A549 (cell line): ENCODE data around the gene EXOC4. TPM values are rescaled to one million over a fixed set of nuclear protein-coding genes. Genes with fewer than 3 reads are reported as not detected.

ENCODE experiments used
- ATAC-seq, 2 experiments: fragments of 200-7000 bp in 1 of 2; fragments of >200 bp in 1 of 2; cut with Nextera tagmentation in 1 of 2; cut with Tn5 transposase in 1 of 2; 3 replicates each; pipeline versions ENCODE4 v1.8.0 to v1.9.1; 2018 to 2020; ENCODE audit warnings: mild to moderate bottlenecking in 1 of 2, moderate library complexity in 1 of 2
- CTCF ChIA-PET: fragments of 300-600 bp; sonication (Branson Sonifier 250); formaldehyde crosslinking; extraction: SDS; loops from one replicate; lab custom pipeline; 2021; ENCODE audit warnings: antibody characterized with exemption, inconsistent platforms; lab: Yijun Ruan, JAX
- POLR2A ChIA-PET: fragments of 350-600 bp; formaldehyde crosslinking; extraction: SDS; loops from one replicate; lab custom pipeline; 2021; ENCODE audit warnings: antibody characterized with exemption, inconsistent platforms; lab: Yijun Ruan, JAX
- DNase-seq, 2 experiments: peaks; one replicate each; pipeline versions ENCODE4 v3.0.0 to v3.0.0-alpha.2; 2011 to 2016; ENCODE audit warnings: low read depth in 1 of 2, low spot score in 1 of 2
- FAIRE-seq: peaks from 2 replicates; lab custom pipeline; 2011; peaks lifted over from hg19 to GRCh38; lab: Jason Lieb, UNC
- H3K27ac ChIP-seq, 2 experiments: fragments of >200 bp; sonication (Bioruptor Twin); formaldehyde crosslinking; 3 replicates each; pipeline ENCODE4 v1.5.1; 2016 to 2017
- H3K4me1 ChIP-seq: fragments of >200 bp; sonication (Bioruptor Twin); formaldehyde crosslinking; 3 replicates; pipeline ENCODE4 v1.6.1; 2016
- H3K4me2 ChIP-seq: fragments of >200 bp; sonication (Bioruptor Twin); formaldehyde crosslinking; 3 replicates; pipeline ENCODE4 v1.6.1; 2016
- H3K4me3 ChIP-seq: fragments of >200 bp; sonication (Bioruptor Twin); formaldehyde crosslinking; 3 replicates; pipeline ENCODE4 v1.5.1; 2016
- H3K9me3 ChIP-seq: fragments of >200 bp; sonication (Bioruptor Twin); formaldehyde crosslinking; 3 replicates; pipeline ENCODE4 v1.6.1; 2016
- CEBPB ChIP-seq, 2 experiments: fragments of >200 bp in 1 of 2; sonication (Bioruptor Twin) in 1 of 2; formaldehyde crosslinking in 1 of 2; IDR thresholded peaks; 2 replicates each; pipeline ENCODE4 v1.6.1; 2012 to 2016
- CTCF ChIP-seq: fragments of >200 bp; sonication (Bioruptor Twin); formaldehyde crosslinking; IDR thresholded peaks from 3 replicates; pipeline ENCODE4 v1.5.1; 2016
- E2F6 ChIP-seq: IDR thresholded peaks from 2 replicates; pipeline ENCODE4 v1.6.1; 2012; ENCODE audit warnings: low read depth, borderline replicate concordance
- EHF ChIP-seq: fragments of 250-450 bp; sonication (Bioruptor Pico); IDR thresholded peaks from 2 replicates; pipeline ENCODE4 v1.5.0; 2020; ENCODE audit warnings: mild to moderate bottlenecking
- EHMT2 ChIP-seq: fragments of 200-600 bp; sonication (generic); IDR thresholded peaks from 2 replicates; pipeline ENCODE4 v1.6.1; 2016; ENCODE audit warnings: antibody characterized with exemption, low read depth, mild to moderate bottlenecking, moderate library complexity
- FOSB ChIP-seq: fragments of 250-450 bp; sonication (Bioruptor Pico); IDR thresholded peaks from 2 replicates; pipeline ENCODE4 v1.5.0; 2020; ENCODE audit warnings: mild to moderate bottlenecking, moderate library complexity
- FOXS1 ChIP-seq: fragments of 250-450 bp; sonication (Bioruptor Pico); IDR thresholded peaks from 2 replicates; pipeline ENCODE4 v1.5.0; 2020; ENCODE audit warnings: mild to moderate bottlenecking, moderate library complexity
- GATA3 ChIP-seq: IDR thresholded peaks from 2 replicates; pipeline ENCODE4 v1.6.1; 2012; ENCODE audit warnings: borderline replicate concordance
- HES2 ChIP-seq: fragments of >200 bp; sonication (Bioruptor Twin); formaldehyde crosslinking; IDR thresholded peaks from 2 replicates; pipeline ENCODE4 v1.6.1; 2016
- HMGXB4 ChIP-seq: fragments of 250-450 bp; sonication (Bioruptor Pico); IDR thresholded peaks from 2 replicates; pipeline ENCODE4 v1.5.0; 2021; ENCODE audit warnings: mild to moderate bottlenecking, moderate library complexity, borderline replicate concordance
- HOXA7 ChIP-seq: fragments of 250-450 bp; sonication (Bioruptor Pico); IDR thresholded peaks from 2 replicates; pipeline ENCODE4 v1.5.0; 2020; ENCODE audit warnings: mild to moderate bottlenecking, moderate library complexity
- JUN ChIP-seq, 2 experiments: fragments of >200 bp; sonication (Bioruptor Twin); formaldehyde crosslinking; IDR thresholded peaks; 2 replicates in 1 of 2; 3 replicates in 1 of 2; pipeline ENCODE4 v1.6.1; 2016 to 2017
- KDM1A ChIP-seq: fragments of 200-600 bp; sonication (generic); IDR thresholded peaks from 2 replicates; pipeline ENCODE4 v1.6.1; 2016; ENCODE audit warnings: low read depth, mild to moderate bottlenecking
- MAFK ChIP-seq: fragments of 450-650 bp; IDR thresholded peaks from 2 replicates; pipeline ENCODE4 v1.6.1; 2014; ENCODE audit not compliant: partially characterized antibody
- MAX ChIP-seq: IDR thresholded peaks from 2 replicates; pipeline ENCODE4 v1.6.1; 2012
- MAZ ChIP-seq: fragments of 150-350 bp; IDR thresholded peaks from 2 replicates; pipeline ENCODE4 v1.6.1; 2014; ENCODE audit warnings: antibody characterized with exemption, low read depth, low read length, borderline replicate concordance
- MYC ChIP-seq: IDR thresholded peaks from 2 replicates; pipeline ENCODE4 v1.6.1; 2012; ENCODE audit warnings: mild to moderate bottlenecking, inconsistent platforms, low read length, improper control_type of control experiment, borderline replicate concordance
- NFE2L2 ChIP-seq: fragments of 150-350 bp; conservative IDR thresholded peaks from 2 replicates; pipeline ENCODE4 v1.6.1; 2014; ENCODE audit warnings: low read length
- NPAS2 ChIP-seq: fragments of 250-450 bp; sonication (Bioruptor Pico); IDR thresholded peaks from 2 replicates; pipeline ENCODE4 v1.8.0; 2022; ENCODE audit warnings: mild to moderate bottlenecking, moderate library complexity, borderline replicate concordance
- PHF8 ChIP-seq: fragments of 200-600 bp; sonication (generic); IDR thresholded peaks from 2 replicates; pipeline ENCODE4 v1.6.1; 2016; ENCODE audit warnings: low read depth, mild to moderate bottlenecking, antibody characterized with exemption, moderate library complexity, borderline replicate concordance
- RAD21 ChIP-seq, 2 experiments: fragments of >200 bp in 1 of 2; sonication (Bioruptor Twin) in 1 of 2; formaldehyde crosslinking in 1 of 2; IDR thresholded peaks in 1 of 2; conservative IDR thresholded peaks in 1 of 2; 2 replicates in 1 of 2; 3 replicates in 1 of 2; pipeline ENCODE4 v1.6.1; 2012 to 2018; ENCODE audit warnings: inconsistent platforms in 1 of 2
- REST ChIP-seq: fragments of 200-600 bp; sonication (generic); IDR thresholded peaks from 2 replicates; pipeline ENCODE4 v1.6.1; 2016; ENCODE audit warnings: antibody characterized with exemption, mild to moderate bottlenecking, moderate library complexity
- RFX5 ChIP-seq: fragments of 450-650 bp; IDR thresholded peaks from 2 replicates; pipeline ENCODE4 v1.7.1; 2014; ENCODE audit warnings: antibody characterized with exemption, mild to moderate bottlenecking, moderate library complexity
- RNF2 ChIP-seq: fragments of 200-600 bp; sonication (generic); IDR thresholded peaks from 2 replicates; pipeline ENCODE4 v1.6.1; 2016; ENCODE audit warnings: low read depth, mild to moderate bottlenecking, antibody characterized with exemption, moderate library complexity, borderline replicate concordance
- SMC3 ChIP-seq: fragments of >200 bp; sonication (Bioruptor Twin); formaldehyde crosslinking; IDR thresholded peaks from 3 replicates; pipeline ENCODE4 v1.6.1; 2018; ENCODE audit warnings: inconsistent platforms
- ZC3H11A ChIP-seq: fragments of 450-650 bp; IDR thresholded peaks from 2 replicates; pipeline ENCODE4 v1.6.1; 2014; ENCODE audit warnings: antibody characterized with exemption, mild to moderate bottlenecking
- ZNF302 ChIP-seq: fragments of 250-450 bp; sonication (Bioruptor Pico); IDR thresholded peaks from 2 replicates; pipeline ENCODE4 v1.9.0; 2021; ENCODE audit warnings: inconsistent platforms, mild to moderate bottlenecking, moderate library complexity
- WGBS: methylation state at CpG from one replicate; pipeline ENCODE4 v1.1.6; 2017; ENCODE audit errors: missing lambda C conversion rate; 5-methylcytosine and 5-hydroxymethylcytosine counted together
- polyA plus RNA-seq, 4 experiments: library from polyadenylated mRNA; depleted of rRNA in 3 of 4; stranded (reverse); fragments of >200 nt; fragmentation: RNase III in 1 of 4; extraction: RNeasy Plus Mini Kit Qiagen cat#74134 plus additional on column Dnase treatment in 1 of 4; gene quantifications; 2 replicates in 3 of 4; 3 replicates in 1 of 4; pipeline ENCODE4 v1.2.3, GENCODE V29; 2011 to 2017

EXOC4 gene
- polyA plus RNA-seq, 2 of the 4 experiments (the other 2 are of a cell fraction) = 33.4 to 73.1 TPM

- H3K4me2 ChIP-seq = peak overlapping the region; percentile 19; the same call in 1 of the 3 replicates
- H3K9me3 ChIP-seq = no peaks in the 10 kb centered on the region
- CTCF ChIA-PET = no interaction called here
- H3K4me3 ChIP-seq = no peak overlapping the region
- DNase-seq (no peak), ATAC-seq (no peak)
- H3K4me1 ChIP-seq = peaks cover 20% of the 10 kb centered on the region
- TF ChIP-seq EHF (CRISPR knock-in tag) (no peak), ZNF302 (CRISPR knock-in tag) (no peak), MAX (no peak), MAFK (no peak), NFE2L2 (no peak), RFX5 (no peak), SMC3 (no peak), NPAS2 (CRISPR knock-in tag) (no peak), FOXS1 (no peak), JUN (IDR thresholded peaks at IDR 0.05) (no peak), RAD21 (conservative IDR thresholded peaks at IDR 0.05 in 1 of 2, IDR thresholded peaks at IDR 0.05 in 1 of 2) (no peak), HES2 (no peak), PHF8 (no peak), E2F6 (no peak), ZC3H11A (no peak), HOXA7 (CRISPR knock-in tag) (no peak), CEBPB (IDR thresholded peaks at IDR 0.05) (no peak)
- TF ChIP-seq, all 56 proteins: peak for 0
- POLR2A ChIA-PET = no interaction called here
- no peak for FAIRE-seq
- no peak overlapping the region for H3K27ac ChIP-seq
These were observed 106.6 kb downstream of the EXOC4 start for GRCh38 chr7:133359449-133359848.

GRCh38 chr7:133360201-133360600 is 107.3 kb downstream of the EXOC4 start:
- no peak for DNase-seq
- no peak overlapping the region for H3K4me3 ChIP-seq
- POLR2A ChIA-PET = no interaction called here
- no peak overlapping the region for H3K27ac ChIP-seq
- peaks cover 17% of the 10 kb centered on the region for H3K4me1 ChIP-seq
- ATAC-seq = no peak
- CTCF ChIA-PET = interaction anchor here (0.8 kb wide), 1 partner anchor 16 kb away, joined by 3 read pairs; no protein-coding TSS in a partner anchor
- WGBS = 94% methylated on average over 2 of the region's 2 CpGs
- H3K9me3 ChIP-seq = no peaks in the 10 kb centered on the region
- no peak for FAIRE-seq
- TF ChIP-seq GATA3 (no peak), EHMT2 (no peak), E2F6 (no peak), RFX5 (no peak), HES2 (no peak), NFE2L2 (no peak), CTCF (no peak), REST (no peak), MAZ (no peak), HMGXB4 (CRISPR knock-in tag) (no peak), KDM1A (no peak), RNF2 (no peak), MYC (no peak), FOSB (CRISPR knock-in tag) (no peak), SMC3 (no peak)
- no peak overlapping the region for H3K4me2 ChIP-seq
